GM12878 (cell line): ENCODE measurements around the gene SLC22A3. TPM values are rescaled to one million over a fixed set of nuclear protein-coding genes. Genes with fewer than 3 reads are reported as not detected.

ENCODE experiments used
- ATAC-seq: fragments of 200-7000 bp; cut with Tn5 transposase; 3 replicates; pipeline ENCODE4 v1.9.1; 2020; ENCODE audit warnings: mild to moderate bottlenecking, moderate library complexity
- BruUV-seq: library from RNA; stranded (reverse); fragments of 400-500 nt; replicated peaks from 2 replicates; lab custom pipeline; 2021; lab: Mats Ljungman, UMichigan
- CTCF ChIA-PET: fragments of 300-600 bp; sonication (Branson Sonifier 250); formaldehyde crosslinking; extraction: SDS; loops from one replicate; lab custom pipeline; 2021; ENCODE audit warnings: inconsistent platforms; lab: Yijun Ruan, JAX
- POLR2A ChIA-PET: fragments of 350-600 bp; formaldehyde crosslinking; extraction: SDS; loops from one replicate; lab custom pipeline; 2021; ENCODE audit warnings: inconsistent platforms; lab: Charles Lee
- RAD21 ChIA-PET: fragments of 300-600 bp; sonication (Branson Sonifier 250); formaldehyde crosslinking; loops from one replicate; lab custom pipeline; 2023; ENCODE audit warnings: antibody characterized with exemption; ENCODE audit not compliant: unreplicated experiment; lab: Charles Lee
- SMC1A ChIA-PET: fragments of 300-600 bp; sonication (Branson Sonifier 250); formaldehyde crosslinking; loops from one replicate; lab custom pipeline; 2023; ENCODE audit not compliant: unreplicated experiment, uncharacterized antibody; lab: Charles Lee
- DNase-seq: peaks from one replicate; pipeline ENCODE4 v3.0.0-alpha.2; 2011; ENCODE audit warnings: low read depth, low spot score
- FAIRE-seq: peaks from 3 replicates; lab custom pipeline; 2011; peaks lifted over from hg19 to GRCh38; lab: Jason Lieb, UNC
- H2AFZ ChIP-seq: 2 replicates; pipeline ENCODE4 v1.6.0; 2011; ENCODE audit warnings: low read depth, low read length, control low read depth; ENCODE audit not compliant: control insufficient read depth
- H3K27ac ChIP-seq: 2 replicates; pipeline ENCODE4 v1.5.1; 2011; ENCODE audit warnings: control low read depth; ENCODE audit not compliant: control insufficient read depth, insufficient read depth
- H3K27me3 ChIP-seq, 2 experiments: replicated peaks in 1 of 2; 2 replicates each; pipeline versions ENCODE4 v1.6.0 to v1.6.1; 2011; ENCODE audit warnings: low read length in 1 of 2; ENCODE audit not compliant: control insufficient read depth in 2 of 2, insufficient read depth in 2 of 2
- H3K36me3 ChIP-seq, 2 experiments: 2 replicates each; pipeline ENCODE4 v1.5.1; 2011; ENCODE audit warnings: low read length in 1 of 2; ENCODE audit not compliant: control insufficient read depth in 2 of 2, insufficient read depth in 2 of 2
- H3K4me1 ChIP-seq: 2 replicates; pipeline ENCODE4 v1.6.1; 2011; ENCODE audit warnings: mild to moderate bottlenecking, low read length, moderate library complexity, mixed read lengths; ENCODE audit not compliant: control insufficient read depth, insufficient read depth
- H3K4me2 ChIP-seq: 2 replicates; pipeline ENCODE4 v1.6.0; 2011; ENCODE audit warnings: control low read depth; ENCODE audit not compliant: control insufficient read depth, insufficient read depth
- H3K4me3 ChIP-seq: fragments of 200-600 bp; sonication (generic); 2 replicates; pipeline ENCODE4 v1.5.1; 2016
- H3K79me2 ChIP-seq: 2 replicates; pipeline ENCODE4 v1.6.0; 2011; ENCODE audit warnings: low read length; ENCODE audit not compliant: control insufficient read depth, insufficient read depth
- H3K9ac ChIP-seq: 2 replicates; pipeline ENCODE4 v1.8.0; 2011; ENCODE audit warnings: low read length, control low read depth, mixed read lengths; ENCODE audit not compliant: control insufficient read depth, insufficient read depth
- H3K9me3 ChIP-seq: replicated peaks from 3 replicates; pipeline ENCODE4 v1.5.1; 2011; ENCODE audit warnings: mild to moderate bottlenecking, low read length; ENCODE audit not compliant: control insufficient read depth, insufficient read depth
- H4K20me1 ChIP-seq: 2 replicates; pipeline ENCODE4 v1.6.0; 2011; ENCODE audit not compliant: control insufficient read depth, insufficient read depth
- BCL3 ChIP-seq: IDR thresholded peaks from 2 replicates; pipeline ENCODE4 v1.6.1; 2011; ENCODE audit warnings: borderline replicate concordance, low read depth, mild to moderate bottlenecking, moderate library complexity, low read length; ENCODE audit not compliant: insufficient read depth, poor library complexity, severe bottlenecking
- E2F8 ChIP-seq: fragments of 450-650 bp; IDR thresholded peaks from 2 replicates; pipeline ENCODE4 v1.6.1; 2018; ENCODE audit warnings: mild to moderate bottlenecking, low read depth, moderate library complexity; ENCODE audit not compliant: partially characterized antibody
- HDAC2 ChIP-seq: fragments of 200-600 bp; sonication (generic); IDR thresholded peaks from 2 replicates; pipeline ENCODE4 v1.6.1; 2017
- IKZF2 ChIP-seq, 2 experiments: fragments of 450-650 bp; IDR thresholded peaks; 2 replicates each; pipeline ENCODE4 v1.6.1; 2017; ENCODE audit warnings: mild to moderate bottlenecking in 2 of 2, moderate library complexity in 2 of 2
- LARP7 ChIP-seq: fragments of 450-650 bp; IDR thresholded peaks from 2 replicates; pipeline ENCODE4 v1.6.1; 2017; ENCODE audit warnings: mild to moderate bottlenecking
- MYB ChIP-seq: fragments of 150-350 bp; IDR thresholded peaks from 2 replicates; pipeline ENCODE4 v1.6.1; 2014; ENCODE audit warnings: mild to moderate bottlenecking, low read depth, low read length, borderline replicate concordance
- NFYB ChIP-seq: IDR thresholded peaks from 2 replicates; pipeline ENCODE4 v1.6.1; 2011; ENCODE audit warnings: low read depth, mild to moderate bottlenecking, low read length, improper control_type of control experiment, moderate library complexity; ENCODE audit not compliant: insufficient read depth
- NR2C1 ChIP-seq: fragments of 450-650 bp; IDR thresholded peaks from 2 replicates; pipeline ENCODE4 v1.6.1; 2017; ENCODE audit warnings: antibody characterized with exemption, mild to moderate bottlenecking, moderate library complexity
- NRF1 ChIP-seq: conservative IDR thresholded peaks from 2 replicates; pipeline ENCODE4 v1.6.1; 2011; ENCODE audit warnings: mild to moderate bottlenecking, low read depth, low read length, improper control_type of control experiment
- PAX5 ChIP-seq: IDR thresholded peaks from 2 replicates; pipeline ENCODE4 v1.6.1; 2011; ENCODE audit warnings: low read depth, low read length, borderline replicate concordance
- RFX5 ChIP-seq: IDR thresholded peaks from 2 replicates; pipeline ENCODE4 v1.6.1; 2011; ENCODE audit warnings: low read depth, low read length, improper control_type of control experiment
- SMARCA5 ChIP-seq: fragments of 450-650 bp; IDR thresholded peaks from 2 replicates; pipeline ENCODE4 v1.6.1; 2017; ENCODE audit warnings: mild to moderate bottlenecking
- WGBS: methylation state at CpG from one replicate; pipeline ENCODE4 v1.1.6; 2016; ENCODE audit warnings: low lambda C conversion rate; ENCODE audit not compliant: insufficient replicate concordance, insufficient coverage; ENCODE audit errors: missing lambda C conversion rate; 5-methylcytosine and 5-hydroxymethylcytosine counted together
- in situ Hi-C: fragments of 300-500 bp; cut with MboI; formaldehyde crosslinking; loops from 9 replicates; pipeline ENCODE4 v1.14.3; 2018; ENCODE audit warnings: mixed read lengths
- intact Hi-C: fragments of 100-400 bp; cut with micrococcal nuclease; formaldehyde crosslinking; loops from one replicate; pipeline ENCODE4 v1.14.2; 2022; ENCODE audit not compliant: unreplicated experiment
- polyA plus RNA-seq, 11 experiments: library from polyadenylated mRNA; depleted of rRNA in 4 of 11; unstranded in 6 of 11; stranded (reverse) in 5 of 11; fragments of >200 nt; fragmentation: Nextera tagmentation in 4 of 11; fragmentation: Illumina TruSeq in 1 of 11; extraction: Ambion mirVana in 4 of 11; extraction: Trizol in 1 of 11; gene quantifications; 1 replicate in 1 of 11; 2 replicates in 10 of 11; pipeline versions ENCODE4 v1.2.1 to v1.2.3, GENCODE V29; 2011 to 2016; ENCODE audit warnings: inconsistent platforms in 2 of 11, missing spikeins in 2 of 11, low read depth in 1 of 11
- total RNA-seq, 4 experiments: library from RNA; depleted of rRNA in 3 of 4; stranded (reverse); fragments of >200 nt in 3 of 4; fragmentation: Illumina TruSeq in 1 of 4; extraction: Trizol in 1 of 4; gene quantifications; 2 replicates each; pipeline versions ENCODE4 v1.2.1 to v1.2.3, GENCODE V29; 2013 to 2021
- TF ChIP-seq, protein P1 (sequence below): fragments of 450-650 bp; IDR thresholded peaks from 2 replicates; pipeline ENCODE4 v1.6.1; 2017; ENCODE audit warnings: mild to moderate bottlenecking, low read depth, inconsistent platforms; ENCODE audit not compliant: poor library complexity, severe bottlenecking

Gene SLC22A3
- total and polyA plus RNA-seq, 10 of the 15 experiments (the other 5 are each of a cell fraction or from before 2014, with no cell fraction given), result 0.07 to 0.15 TPM; not detected in 8

- SMC1A ChIA-PET, result interaction anchor here (1.7 to 2.2 kb wide), 2 partner anchors 313 to 317 kb away, joined by 5 to 23 read pairs; no protein-coding TSS in a partner anchor
- WGBS, result 19% methylated on average over 6 of the region's 6 CpGs
- H4K20me1 ChIP-seq, result no peaks in the 10 kb centered on the region
- no peak overlapping the region for H3K4me2 ChIP-seq
- no peak overlapping the region for H2AFZ ChIP-seq
- H3K4me3 ChIP-seq, result no peak overlapping the region
- H3K27me3 ChIP-seq, result no peaks in the 10 kb centered on the region; a peak in 1 of 4 replicates
- no peaks in the 10 kb centered on the region for H3K9me3 ChIP-seq
- H3K36me3 ChIP-seq, result no peaks in the 10 kb centered on the region
- ATAC-seq (no peak), DNase-seq (no peak), FAIRE-seq (no peak)
- intact Hi-C loops, result loop anchor here (5.0 kb wide), 1 partner anchor 232 kb away; no protein-coding TSS in a partner anchor
- BruUV-seq, result no TSS peak
- TF ChIP-seq IKZF2 (IDR thresholded peaks at IDR 0.05) (no peak), SMARCA5 (no peak), BCL3 (no peak), PAX5 (no peak), NR2C1 (no peak), HDAC2 (no peak), E2F8 (no peak), MYB (no peak), NRF1 (no peak), LARP7 (no peak), NFYB (no peak), RFX5 (no peak)
- TF ChIP-seq, protein P1, sequence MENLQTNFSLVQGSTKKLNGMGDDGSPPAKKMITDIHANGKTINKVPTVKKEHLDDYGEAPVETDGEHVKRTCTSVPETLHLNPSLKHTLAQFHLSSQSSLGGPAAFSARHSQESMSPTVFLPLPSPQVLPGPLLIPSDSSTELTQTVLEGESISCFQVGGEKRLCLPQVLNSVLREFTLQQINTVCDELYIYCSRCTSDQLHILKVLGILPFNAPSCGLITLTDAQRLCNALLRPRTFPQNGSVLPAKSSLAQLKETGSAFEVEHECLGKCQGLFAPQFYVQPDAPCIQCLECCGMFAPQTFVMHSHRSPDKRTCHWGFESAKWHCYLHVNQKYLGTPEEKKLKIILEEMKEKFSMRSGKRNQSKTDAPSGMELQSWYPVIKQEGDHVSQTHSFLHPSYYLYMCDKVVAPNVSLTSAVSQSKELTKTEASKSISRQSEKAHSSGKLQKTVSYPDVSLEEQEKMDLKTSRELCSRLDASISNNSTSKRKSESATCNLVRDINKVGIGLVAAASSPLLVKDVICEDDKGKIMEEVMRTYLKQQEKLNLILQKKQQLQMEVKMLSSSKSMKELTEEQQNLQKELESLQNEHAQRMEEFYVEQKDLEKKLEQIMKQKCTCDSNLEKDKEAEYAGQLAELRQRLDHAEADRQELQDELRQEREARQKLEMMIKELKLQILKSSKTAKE, result no peak
- no peaks in the 10 kb centered on the region for H3K4me1 ChIP-seq
- H3K79me2 ChIP-seq, result no peaks in the 10 kb centered on the region
- RAD21 ChIA-PET, result interaction anchor here (1.0 to 1.3 kb wide), 2 partner anchors 18 to 316 kb away, joined by 3 to 7 read pairs; no protein-coding TSS in a partner anchor
- in situ Hi-C loops, result loop anchor here (25.0 kb wide), 1 partner anchor 742 kb away; no protein-coding TSS in a partner anchor
- CTCF ChIA-PET, result interaction anchor here (2.3 to 3.1 kb wide), 4 partner anchors 10 to 591 kb away, joined by 8 to 49 read pairs (median 18); no protein-coding TSS in a partner anchor
- H3K27ac ChIP-seq, result no peak overlapping the region
- POLR2A ChIA-PET, result no interaction called here
- no peak overlapping the region for H3K9ac ChIP-seq
Measured at GRCh38 chr6:160454303-160454702, 106.1 kb downstream of the SLC22A3 start.
